Medulla oblongata (tissue), 1 donor: ENCODE measurements around the gene TSFM.

Experiments used
- DNase-seq: peaks from one replicate; pipeline ENCODE4 v3.0.0-alpha.2; 2015; ENCODE audit errors: extremely low spot score

TSFM gene

DNA sequence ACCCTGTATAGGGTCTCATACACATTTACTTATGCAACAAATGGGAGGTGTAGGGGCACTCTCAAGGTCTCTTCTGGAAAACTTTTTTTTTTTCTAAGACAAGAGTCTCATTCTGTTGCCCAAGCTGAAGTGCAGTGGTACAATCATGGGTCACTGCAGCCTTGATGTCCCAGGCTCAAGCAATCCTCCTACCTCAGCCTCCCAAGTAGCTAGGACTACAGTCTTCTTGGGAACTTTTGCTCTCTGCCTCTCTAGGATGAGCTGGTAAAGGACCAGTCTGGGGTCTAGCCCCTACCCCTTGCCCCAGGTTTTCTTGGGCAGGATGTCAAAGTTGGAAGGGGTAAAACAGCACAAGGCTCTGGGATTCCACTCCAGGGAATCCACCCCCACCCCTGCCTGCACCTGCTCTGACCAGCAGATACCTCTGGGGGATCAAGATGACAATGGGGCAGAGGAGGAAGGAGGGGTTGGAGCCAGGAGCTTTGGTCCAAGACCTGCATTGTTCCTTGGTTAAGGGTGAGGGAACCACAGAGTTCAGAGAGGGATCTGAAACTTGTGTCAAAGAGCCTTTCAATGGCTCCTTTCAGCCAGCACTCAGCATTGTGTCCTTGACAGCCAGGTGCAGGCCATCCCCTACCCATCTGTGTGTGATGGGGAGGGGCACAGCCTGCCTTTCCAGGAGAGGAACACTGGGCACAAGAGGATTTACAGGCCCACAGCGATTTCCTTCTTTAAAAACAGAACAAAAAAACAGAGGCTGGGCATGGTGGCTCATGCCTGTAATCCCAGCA lies 51.7 kb downstream of the TSFM start:
- DNase-seq = no peak

DNA sequence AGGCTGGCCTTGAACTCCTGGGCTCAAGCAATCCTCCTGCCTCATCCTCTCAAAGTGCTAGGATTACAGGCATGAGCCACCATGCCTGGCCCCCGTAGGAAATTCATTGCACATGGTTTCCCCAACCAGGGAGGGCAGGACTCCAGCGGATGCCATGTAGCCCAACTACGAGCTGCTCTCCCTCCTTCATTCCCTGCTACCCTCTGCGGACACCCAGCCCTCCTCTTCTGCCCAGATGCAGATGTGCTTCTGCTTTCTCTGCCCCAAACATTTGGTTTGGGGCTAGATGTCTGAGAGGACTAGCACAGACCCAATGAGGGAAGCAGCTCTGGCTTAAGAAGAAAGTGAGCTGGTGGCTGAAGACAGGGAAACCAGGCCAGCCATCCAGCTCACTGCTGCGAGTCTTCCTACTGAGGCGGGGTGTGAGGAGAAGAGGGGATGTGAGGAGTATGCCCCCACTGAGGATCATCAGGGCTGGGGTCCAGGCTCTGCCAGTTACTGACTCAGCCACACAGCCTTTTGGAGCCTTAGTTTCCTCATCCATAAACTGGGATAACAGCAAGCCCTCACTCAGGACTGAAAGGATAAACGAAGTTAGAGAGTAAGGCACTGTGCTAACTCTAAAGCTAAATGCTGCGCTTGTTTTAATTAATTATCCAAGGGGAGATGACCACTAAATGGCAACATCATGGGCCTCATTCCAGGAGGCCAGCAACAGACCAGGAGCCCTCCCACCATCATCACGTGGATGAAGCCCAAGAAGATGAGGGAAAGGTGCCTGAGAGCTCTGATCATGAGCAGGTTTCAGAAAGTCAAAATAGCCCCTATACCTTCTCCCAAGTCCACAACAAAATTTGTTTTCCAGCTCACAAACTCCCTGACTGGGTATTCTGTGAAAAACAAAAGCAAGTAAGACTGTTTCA lies 53.0 kb downstream of the TSFM start:
- DNase-seq = peak; percentile 54

DNA sequence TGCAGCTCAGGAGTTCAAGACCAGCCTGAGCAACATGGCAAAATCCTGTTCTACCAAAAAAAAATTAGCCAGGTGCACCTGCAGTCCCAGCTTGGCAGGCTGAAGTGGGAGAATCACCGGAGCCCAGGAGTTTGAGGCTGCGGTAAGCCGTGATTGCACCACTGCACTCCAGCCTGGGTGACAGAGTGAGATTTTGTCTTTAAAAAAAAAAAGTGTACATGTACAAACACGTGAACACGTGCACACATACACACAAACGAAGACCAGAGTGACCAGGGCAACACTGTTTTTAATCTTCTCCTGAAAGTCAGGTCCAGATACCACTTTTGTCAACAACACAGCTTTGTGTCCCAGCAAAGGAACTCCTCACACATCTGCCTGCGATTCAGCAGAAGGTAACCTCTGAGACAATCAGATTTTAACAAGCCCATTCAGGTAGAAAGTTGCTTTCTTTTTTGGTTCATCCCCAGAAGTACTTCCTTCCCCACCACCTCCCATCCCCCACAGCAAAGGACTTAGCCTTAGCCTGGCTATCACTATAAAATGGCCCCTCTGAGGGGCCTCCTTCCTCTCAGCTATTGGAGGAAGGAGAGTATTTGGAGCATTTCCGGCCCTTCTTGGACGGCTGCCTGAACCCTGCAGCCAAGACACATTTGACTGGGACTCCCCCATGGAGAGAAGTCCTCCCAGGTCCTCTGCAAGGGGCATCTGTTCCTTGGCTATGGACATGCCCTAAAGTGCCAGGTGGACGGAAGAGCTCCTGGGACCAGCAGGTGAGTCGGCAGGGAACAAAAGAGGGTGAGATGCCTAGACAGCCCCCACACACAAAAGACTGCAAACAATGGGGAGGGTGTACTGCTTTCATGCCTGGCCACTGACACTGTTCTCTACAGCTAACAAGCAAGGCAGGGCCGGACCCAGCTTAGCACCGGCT lies 54.1 kb downstream of the TSFM start:
- DNase-seq = peak; percentile 91

DNA sequence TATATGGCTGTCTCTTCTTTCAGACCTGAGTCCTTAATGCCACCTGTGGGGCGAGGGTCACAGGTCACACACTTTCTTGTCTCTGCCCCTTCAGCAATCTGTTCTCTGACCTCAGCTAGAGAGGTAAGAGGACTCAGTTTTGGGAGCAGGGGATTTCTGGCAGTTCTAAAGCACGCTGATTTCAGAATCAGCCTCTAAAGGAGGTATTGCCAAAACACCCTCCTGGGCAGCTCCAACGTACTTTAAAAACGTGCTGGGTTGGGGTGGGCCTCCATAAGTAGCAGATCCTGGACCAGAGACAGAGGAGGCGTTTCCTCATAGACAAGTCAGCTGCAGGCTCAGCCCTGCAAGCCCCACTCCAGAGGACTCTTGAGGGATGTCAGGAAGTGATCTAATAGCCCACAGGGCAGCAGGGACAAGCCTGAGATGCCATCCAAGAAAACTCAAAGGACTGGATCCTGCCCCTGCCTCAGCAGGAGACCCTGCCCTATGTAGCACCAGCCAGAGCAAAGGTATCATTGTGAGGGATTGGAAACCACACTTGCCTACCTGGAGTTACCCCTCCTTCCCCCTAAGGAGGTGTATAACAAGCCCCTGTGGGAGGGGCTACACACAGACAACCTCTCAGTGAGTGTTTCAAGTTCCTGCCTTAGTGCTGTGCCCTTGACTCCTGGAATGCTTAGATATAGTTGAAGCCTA lies 55.4 kb downstream of the TSFM start:
- DNase-seq = no peak

DNA sequence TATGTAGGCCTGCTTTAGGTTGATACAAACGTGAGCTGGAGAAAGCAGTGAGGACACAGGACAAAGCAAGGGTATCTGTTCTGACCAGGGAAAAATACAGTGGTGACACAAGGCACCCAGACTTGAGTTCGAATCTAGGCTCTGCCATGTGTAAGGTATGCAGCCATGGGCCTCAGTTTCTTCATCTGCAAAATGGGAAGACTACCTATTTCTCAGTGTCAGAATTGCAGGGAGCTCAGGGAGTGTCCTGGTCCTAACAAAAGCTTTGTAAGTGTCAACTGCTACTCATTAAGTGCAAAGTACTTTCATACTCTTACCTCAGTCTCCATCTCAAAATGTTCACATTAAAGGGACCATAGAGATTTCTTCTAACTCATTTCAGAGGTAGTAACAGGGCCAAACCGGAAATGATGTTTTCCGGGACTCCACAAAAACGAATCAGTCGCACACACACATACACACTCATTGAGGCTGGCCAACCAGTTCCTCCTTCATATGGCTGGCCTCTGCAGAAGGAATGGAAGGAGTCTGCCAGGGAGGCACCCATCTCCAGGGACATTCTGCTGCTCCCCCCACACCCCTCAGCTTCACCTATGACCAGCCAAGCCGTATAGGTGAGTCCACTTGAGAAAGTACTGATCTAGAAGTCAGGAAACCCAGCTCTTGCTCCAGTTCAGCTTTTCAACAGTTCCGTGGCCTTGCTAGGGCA lies 56.2 kb downstream of the TSFM start:
- no peak for DNase-seq

DNA sequence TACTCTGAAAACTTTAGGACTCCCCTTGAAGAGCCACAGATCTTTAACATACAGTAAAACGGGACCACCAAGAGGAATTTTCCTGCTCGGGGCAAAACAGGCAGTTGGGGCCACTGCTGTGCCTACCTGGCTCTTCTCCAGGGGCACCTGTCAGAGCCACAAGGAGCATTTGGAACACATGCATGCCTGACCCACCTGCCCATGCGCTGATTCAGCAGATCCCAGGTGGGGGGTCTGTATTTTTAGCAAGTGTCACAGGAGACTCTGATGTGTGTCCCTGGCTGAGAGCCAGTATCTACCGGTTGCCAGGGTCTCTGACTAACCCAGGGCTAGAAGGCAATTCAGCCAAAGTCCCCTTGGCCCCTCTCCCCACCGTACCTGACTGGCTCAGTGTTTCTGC lies 57.4 kb downstream of the TSFM start:
- DNase-seq = no peak

DNA sequence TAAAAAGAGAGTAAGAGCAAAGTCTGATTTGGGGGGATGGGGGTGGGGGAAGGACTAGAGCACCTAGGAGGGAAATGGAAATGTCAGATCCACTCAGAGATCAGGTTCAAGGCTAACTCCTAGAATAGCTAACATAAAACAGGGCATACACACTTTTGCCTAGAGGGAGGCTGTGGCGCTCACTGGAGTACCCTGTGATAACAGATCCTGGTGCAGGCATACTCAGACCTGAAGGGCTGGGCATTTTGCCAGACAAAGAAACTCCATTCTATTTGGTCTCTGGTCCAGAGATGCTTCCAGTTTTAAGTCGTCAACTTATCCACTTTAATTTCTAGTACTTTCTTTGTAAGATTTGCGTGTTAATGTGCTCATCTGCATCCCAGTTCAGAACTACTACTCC lies 58.1 kb downstream of the TSFM start:
- DNase-seq = no peak

DNA sequence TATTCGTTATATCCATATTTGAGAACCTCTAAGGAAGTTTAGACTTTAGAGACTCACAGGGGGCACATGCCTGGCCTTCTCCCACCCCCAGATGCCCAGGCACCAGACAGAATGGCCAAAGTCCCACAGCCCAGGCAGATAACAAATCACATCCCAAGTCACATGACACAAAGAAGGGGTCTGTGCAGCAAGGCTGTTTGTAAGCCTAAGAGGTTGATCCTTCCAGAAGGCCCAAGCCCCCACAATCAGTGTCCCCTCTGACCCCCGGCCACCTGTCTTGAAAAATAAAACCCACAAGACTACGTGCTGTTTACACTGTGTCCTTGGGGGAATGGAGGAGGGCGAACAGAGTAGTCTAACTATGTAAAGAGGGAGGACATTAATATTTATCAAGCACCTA lies 58.9 kb downstream of the TSFM start:
- DNase-seq = no peak

DNA sequence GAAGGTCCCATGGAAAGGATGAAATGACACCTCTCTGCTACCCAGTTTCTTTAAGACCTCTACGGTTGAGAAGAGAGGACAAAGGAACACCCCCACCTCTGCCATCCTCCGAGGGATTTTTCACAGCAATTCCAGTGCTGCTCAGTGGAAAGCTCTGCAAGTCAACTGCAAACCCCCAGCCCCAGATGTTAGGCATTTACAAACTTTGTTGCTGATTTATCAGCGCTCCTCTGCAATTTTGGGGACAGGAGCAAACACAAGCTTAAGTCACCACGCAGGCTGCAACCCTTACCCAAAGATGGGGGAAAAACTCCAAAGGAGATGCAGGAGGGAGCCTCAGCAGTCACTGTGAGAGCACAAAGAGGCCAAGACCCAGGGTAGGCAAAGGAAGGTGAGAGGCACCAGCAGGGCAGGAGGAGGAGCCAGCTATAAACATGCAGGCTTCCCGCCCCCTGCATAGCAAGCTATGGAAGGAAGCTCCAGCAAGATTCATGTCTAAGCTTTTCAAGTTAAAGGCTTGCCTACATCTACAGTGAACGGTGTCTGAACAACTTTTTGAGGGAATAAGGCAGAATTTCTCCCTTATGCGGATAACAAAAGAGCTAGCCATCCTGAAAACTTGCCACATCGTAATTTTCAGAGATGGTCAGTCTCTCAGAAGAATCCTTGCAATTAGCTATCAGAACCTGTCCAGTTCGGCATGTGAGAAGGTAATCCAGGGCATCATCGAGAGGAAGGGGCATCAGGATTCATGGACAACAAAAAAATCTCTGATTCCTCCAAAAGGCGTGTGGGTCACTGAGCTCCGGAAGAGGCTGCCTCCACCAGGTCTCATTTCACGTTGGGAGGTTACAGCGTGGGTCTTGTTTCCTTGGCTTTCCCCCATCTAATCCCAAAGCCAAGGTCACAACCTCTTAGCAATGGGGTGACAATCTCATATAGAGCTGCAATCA lies 60.0 kb downstream of the TSFM start:
- no peak for DNase-seq

DNA sequence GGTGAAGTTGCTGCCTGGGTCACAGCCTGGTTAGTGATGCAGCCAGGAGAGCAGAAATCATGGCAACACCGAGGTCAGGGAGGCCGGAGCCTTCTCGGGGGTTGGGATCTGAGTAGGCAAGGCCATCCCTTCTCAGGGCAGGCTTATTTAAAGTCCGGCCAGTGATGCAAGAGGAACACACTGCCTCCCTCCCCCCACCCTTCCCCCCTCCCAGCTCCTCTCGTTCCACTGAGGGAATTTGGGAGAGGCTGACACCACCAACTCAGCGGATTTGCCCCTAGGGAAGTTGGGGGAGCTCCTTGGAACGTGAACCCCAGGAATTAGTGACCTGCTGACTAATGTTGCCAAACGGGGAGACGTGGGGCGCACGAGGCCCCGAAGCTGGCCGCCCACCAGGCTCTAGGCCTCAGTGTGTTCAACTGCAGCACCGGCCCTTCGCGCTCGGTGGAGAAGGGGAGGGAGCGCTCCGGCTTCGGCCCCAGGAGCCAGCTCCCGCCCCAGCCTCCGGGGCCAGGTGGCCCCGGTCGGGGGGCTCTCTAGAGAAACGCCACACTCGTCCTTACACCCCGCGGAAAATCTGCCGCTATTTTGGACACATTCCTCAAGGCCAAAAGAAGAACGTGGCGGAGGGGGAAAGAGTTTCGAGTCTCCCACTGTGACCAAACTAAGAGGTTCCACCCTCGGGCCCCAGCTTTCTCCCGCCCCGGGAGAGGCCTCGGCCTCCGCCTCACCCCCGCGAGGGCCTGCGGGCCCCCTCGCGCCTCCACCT lies 62.3 kb downstream of the TSFM start:
- peak; percentile 74 for DNase-seq

DNA sequence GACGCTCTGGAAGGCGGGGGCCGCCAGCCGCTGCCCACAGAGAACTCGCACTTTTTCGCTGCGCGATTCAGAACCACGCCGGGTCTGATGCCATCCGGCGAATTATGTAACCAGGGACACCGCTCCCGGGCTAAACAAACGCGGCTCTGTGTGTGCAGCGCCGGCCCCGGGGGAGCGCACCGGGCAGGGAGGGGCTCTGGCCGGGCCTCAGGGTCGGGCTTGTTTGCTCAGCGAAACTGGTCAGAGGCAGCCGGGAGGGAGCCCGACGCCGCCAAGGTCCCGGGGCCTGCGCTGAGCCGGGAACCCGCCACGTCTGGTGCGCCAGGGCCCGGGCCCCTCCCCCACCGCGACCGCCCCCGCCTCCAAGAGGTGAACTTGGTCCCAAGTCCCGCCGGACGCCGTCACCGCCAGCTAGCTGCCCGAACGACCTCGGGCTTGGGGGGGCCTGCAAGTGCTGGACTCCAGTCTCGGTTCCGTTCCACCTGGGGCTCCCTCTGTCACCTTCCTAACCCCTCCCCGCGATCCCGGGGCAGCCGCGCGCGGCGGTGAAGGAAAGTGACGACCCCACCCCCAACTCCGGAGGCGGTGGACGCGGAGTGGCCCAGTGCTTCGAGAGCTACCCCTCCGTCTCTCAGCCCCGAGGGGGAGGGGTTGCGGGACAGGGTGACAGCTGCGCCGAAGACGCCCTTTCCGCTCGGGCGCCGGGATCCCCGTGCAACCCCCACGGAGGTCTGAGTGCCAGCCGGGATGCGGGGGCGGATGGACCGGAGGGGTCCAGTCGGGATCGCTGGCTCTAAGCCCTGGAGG lies 63.1 kb downstream of the TSFM start:
- DNase-seq = peak; percentile 89

DNA sequence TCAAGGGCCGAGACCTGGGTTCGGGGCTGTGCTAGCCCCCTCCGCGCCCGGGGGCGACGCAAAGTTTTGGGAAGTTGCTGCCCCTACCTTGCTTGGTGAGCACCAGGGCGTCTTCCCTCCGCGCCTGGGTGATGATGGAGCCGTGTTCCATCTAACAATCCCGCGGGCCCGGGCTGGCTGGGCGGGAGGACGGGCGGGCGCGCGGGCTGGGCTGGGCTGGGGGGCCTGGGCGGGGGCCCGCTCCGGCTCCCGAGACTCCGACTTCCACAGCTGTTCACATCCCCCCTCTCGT lies 63.6 kb downstream of the TSFM start:
- DNase-seq = no peak

DNA sequence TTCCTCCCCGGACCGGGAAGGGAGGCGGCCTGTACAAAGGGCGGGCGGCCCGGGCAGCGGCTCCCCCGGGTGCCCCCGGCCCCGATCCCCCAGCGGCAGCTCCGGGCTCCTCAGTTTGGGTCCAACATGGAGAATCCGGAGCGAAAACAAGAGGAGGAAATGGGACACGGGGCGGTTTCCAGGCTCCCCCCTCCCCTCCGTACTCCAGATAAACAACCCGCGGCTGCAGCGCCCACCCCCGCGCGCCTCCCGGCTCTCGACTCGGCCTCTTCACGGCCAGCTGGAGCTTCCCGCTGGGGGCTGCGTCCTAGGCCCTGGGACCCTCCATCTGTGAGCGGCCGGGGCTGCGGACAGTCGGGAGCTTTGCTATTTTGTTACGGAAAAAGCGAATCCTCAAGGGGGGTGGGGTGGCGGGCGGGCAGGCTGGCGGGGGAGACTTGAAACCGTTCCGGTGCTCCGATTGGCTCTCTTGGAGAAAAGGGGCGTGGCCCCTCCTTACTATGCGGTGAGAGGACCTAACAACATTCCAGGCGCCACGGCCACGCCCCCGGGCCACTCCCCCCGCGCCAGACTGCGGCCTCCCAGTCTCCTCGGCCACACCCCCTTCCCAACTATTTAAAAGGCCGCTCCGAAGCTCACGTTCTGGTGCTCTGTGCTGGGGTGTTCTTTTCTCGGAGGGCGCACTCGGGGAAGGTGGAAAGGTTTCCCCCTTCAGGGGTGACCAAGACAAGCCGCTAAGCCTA lies 64.2 kb downstream of the TSFM start, which contains the start of gene CTDSP2:
TSS of gene CTDSP2 (minus strand) at position 153 of the 743 bp plus-strand sequence. CDS start 294 bp downstream, outside the sequence.
- peak; percentile 98 for DNase-seq
